CD4-positive, alpha-beta T cell treated with Interleukin-4 for 4 hours (primary cell): Measurements from ENCODE around the gene PLEKHM2.

Experiments
- DNase-seq: peaks from one replicate; pipeline ENCODE4 v3.0.0-alpha.2; 2020

The PLEKHM2 gene

DNA sequence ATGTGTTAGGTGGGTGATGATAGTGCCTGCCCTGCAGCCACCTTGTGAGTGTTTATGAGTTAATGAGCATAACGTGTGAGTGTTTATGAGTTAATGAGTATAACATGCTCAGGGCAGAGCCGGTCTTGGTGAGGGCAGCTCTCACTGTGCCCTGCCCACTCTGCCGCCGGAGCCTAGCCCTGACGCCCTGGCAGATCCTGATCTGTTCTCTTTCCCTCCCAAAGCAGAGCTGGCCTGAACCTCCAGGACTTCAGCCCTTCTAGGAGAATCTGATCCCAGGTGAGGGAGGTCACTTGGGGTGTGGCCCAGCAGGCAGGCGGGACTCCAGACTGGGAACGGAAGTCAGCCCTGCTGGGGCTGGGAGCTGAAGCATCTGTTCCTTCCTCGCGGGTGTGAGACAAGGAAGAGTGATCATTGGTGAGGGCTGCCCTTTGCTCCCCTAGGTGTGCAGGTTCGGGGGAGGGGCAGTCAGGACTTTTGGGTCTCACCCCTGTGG is 80.2 kb downstream of the PLEKHM2 start:
- no peak for DNase-seq

DNA sequence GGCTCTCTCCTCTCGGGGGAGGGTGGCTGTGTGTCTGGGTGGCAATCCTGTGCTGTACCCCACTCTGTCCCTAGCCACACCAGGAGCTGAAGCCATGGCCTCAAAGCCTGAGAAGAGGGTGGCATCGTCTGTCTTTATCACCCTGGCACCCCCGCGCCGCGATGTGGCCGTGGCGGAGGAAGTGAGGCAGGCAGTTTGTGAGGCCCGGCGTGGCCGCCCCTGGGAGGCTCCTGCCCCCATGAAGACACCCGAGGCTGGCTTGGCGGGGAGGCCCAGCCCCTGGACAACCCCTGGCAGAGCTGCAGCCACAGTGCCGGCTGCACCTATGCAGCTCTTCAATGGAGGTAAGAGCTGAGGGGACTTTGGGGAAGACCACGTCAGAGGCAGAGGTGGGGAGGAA is 80.8 kb downstream of the PLEKHM2 start:
- no peak for DNase-seq

DNA sequence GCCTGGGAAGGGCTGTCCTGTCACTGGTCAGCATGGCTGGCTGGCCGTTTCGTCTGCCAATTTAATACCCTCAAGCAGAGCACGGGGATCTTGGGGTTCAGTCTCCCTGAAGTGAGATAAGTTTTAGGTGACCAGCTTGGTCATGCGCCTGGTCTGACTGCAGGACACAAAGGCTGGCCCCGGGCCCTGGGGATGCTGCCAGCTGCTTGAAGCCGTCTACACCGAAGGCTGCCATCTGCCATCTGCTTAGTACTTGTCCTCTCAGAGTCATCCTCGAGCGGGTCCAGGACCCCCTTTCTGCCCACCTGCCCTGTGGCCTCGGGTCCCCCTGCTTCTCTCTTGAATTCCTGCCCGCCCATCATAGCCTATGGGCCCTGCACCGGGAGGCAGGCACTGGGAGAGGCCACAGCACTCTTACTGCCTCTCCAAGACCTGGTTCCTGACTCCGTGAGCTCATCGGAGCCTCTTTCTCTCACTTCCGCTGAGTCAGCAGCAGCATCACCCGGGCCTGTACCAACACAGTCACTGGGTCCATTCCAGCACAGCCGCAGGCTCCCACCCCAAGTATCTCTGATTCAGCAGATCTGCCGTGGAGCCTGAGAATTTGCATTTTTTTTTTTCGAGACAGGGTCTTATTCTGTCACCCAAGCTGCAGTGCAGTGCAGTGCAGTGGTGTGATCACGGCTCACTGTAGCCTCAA is 81.5 kb downstream of the PLEKHM2 start:
- no peak for DNase-seq

DNA sequence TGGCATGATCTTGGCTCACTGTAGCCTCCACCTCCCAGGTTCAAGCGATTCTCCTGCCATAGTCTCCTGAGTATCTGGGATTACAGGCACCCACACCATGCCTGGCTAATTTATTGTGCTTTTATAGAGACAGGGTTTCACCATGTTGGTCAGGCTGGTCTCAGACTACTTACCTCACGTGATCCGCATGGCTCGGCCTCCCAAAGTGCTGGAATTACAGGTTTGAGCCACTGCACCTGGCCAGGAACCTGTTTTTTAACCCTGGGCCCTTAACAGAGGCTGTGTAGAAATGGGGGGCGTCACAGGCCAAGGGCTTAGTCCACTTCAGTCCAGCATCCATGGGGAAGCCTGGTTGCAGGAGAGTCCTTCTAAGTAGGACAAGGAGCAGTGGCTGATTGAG is 83.8 kb downstream of the PLEKHM2 start:
- DNase-seq: no peak

DNA sequence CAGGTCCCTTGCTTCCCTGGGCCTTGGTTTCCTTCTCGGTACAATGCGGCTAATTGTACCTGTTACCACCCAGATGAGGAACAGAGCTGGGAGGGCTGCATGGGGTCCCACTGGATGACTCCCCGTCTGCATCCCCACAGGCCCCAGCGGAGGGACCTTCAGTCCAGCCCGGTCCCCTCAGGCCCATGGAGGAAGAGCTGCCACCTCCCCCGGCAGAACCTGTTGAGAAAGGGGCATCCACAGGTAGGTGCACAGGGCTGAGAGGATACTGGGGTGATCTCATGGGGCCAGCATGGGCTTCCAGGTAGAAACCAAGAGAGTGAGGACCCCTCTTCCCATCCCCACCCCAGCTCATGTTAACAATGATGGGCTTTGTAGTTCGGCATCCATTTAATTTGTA is 84.3 kb downstream of the PLEKHM2 start:
- no peak for DNase-seq

DNA sequence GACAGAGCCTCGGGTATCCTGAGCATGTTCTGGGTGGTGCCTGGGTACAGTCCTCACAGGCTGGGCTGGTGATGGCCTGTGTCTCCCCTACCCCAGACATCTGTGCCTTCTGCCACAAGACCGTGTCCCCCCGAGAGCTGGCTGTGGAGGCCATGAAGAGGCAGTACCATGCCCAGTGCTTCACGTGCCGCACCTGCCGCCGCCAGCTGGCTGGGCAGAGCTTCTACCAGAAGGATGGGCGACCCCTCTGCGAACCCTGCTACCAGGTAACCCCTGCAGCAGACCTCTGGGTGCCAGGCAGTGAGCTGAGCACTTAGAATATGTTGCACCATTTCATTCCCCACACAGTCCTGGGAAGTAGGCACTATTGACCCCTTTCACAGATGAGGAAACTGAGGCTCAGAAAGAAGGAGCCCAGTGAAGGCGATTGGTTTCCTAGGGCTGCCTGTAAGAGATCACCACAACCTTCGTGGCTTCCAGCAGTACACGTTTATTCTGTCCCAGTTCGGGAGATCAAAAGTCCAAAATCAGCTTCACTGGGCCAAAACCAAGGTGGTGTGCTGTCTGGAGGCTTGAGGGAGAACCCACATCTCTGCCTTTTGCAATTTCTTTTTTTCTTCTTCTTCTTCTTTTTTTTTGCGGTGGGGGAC is 86.3 kb downstream of the PLEKHM2 start:
- no peak for DNase-seq

DNA sequence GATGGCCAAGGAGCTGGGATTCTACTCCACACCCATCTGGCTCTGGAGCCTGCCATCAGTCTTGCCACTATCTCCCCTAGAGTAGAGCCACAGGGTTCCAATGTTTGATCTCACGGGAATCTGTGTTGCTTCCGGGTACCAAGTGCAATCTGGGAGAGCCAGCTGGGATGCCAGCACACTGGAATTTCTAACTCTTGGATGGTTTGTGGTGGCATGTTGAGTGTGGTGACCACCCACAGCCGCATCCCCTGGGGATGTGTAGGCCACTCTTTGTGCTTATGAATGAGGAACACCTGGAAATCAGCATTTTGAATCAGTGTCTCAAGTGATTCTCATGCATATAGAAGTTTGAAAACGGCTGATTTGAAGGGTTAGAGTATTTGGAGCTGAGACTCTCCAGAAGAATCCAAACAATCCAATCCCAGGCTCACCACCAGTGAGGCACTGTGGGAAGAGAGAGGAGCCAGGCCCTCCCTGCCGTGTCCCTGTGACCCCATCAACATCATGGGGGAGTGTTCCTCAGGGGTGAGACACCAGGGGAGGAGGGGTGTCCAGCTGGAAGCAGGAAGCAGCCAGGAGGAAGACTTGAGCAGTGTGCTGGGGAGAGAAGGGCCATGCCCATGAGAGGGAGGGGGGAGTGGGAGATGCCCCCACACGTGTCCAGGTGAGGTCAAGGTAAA is 87.9 kb downstream of the PLEKHM2 start:
- DNase-seq: no peak

DNA sequence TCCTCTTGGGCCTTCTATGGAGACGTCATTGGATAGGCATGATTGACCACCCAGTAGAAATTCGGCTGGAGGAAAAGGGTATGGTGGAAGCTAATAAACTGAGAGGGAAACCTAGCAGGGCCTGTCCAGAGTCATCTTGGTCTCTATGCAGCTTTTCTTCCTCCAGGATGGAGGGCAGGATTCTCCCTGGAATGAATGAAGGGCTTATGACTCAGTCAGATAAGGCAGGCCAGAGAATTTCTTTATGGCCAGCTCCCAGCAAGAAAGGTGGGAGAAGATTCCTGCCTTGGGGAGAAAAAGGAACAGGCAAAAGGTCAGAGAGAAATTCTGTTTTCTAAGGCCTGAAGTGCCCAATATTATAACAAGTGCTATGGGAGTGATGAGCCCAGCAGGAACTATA is 91.6 kb downstream of the PLEKHM2 start:
- DNase-seq: no peak

DNA sequence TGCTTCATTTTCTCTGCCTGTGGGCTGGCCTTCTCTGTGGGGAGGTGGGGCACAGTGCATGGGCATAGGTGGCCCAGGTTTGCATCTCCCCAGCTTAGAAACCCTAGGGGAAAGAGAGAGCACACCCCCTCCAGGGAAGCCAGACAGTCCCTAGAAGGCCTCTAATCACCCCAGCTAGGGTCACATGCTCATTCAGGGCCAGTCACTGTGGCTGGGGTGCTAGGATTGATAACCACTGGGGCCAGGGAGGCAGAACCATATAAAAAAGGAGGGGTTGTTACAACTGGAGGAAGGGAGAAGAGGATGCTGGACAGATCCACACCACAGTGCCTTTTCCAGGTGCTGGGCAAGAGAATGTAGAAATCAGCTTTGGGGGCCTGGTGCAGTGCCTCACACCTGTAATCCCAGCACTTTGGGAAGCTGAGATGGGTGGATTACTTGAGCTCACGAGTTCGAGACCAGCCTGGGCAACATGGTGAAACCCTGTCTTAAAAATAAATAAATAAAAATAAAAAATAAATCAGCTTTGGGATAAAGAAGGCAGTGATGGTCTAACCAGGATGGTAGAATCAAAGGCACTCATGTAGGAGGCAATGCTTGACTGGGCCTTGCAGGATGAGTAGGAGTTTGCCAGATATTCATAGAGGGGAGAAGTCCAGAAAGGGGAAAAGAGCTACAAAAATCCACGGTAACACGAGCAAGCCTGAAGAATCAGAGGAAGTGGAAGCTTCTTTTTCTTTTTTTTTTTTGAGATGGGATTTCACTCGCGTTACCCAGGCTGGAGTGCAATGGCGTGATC is 94.0 kb downstream of the PLEKHM2 start:
- no peak for DNase-seq
